Activated gamma-delta T cell treated with anti-CD3 and anti-CD28 coated beads, Interleukin-2, amount 50 U/mL, for 16 hours (primary cell): Measurements from ENCODE around the gene AURKB.

Experiments
- DNase-seq: peaks from one replicate; pipeline ENCODE4 v3.0.0-alpha.2; 2020; ENCODE audit warnings: low read depth

Gene AURKB

DNA sequence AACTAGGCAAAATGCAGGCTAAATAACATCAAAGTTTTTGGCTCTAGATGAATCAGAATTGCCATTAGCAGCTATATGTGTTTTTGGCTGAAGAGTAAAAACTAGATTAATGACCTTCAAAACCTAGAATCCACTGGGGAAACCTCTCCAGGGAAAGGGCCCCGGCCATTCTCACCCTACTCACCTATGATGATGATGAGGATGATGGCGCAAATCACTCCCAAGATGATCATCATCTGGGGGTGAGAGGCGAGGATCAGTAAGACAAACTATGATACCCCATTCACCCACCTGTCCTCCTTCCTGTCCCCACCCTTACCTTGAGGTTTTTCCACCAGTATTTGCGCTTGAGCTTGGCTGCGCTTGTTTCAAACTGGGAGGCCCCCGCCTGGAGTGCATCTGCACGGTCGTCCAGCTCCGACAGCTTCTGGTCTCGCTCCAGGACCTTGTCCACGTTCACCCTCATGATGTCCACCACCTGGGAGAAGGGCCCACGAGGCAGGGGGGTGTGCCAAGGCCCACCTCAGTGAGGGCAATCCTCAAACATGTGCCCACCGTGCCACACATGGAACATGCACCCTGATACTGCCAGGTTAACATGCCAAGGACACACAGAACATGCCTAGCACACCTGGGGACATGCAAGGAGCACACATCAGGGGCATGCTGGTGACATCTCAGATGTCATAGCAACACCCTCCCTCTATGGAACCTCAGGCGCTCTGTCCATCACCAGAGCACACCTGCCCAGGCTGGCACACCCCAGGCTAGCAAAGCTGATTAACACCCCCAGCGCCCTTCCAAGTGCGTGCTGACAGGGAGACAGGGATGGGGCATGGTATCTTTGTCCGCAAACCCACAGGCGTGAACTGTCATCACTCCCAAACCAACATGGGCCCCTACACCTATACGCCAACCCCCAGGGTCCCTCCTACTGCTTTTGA is 48.8 kb downstream of the AURKB start:
- DNase-seq: no peak

DNA sequence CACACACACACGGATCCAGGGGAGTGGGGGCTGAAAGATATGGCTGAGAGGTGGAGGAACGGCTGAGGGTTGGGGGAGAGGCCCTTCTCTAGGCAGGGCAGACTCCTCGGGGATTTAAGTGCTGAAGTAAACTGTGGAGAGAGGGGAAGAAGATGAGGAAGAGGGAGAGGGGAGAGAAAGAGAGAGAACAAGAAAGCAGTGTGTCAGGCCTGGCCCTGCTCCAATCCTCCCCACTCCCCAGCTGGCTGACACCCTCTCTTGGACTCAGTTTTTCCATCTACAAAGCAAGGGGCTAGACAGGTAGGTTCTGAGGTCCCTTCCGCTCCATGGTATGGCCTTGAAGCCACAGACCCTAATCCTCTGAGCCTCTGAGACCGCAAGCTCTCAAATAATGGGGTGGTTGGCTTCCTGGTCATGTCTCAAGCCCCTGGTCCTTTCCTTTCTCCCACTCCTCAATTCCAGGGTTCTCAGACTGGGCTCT is 49.6 kb downstream of the AURKB start:
- no peak for DNase-seq

DNA sequence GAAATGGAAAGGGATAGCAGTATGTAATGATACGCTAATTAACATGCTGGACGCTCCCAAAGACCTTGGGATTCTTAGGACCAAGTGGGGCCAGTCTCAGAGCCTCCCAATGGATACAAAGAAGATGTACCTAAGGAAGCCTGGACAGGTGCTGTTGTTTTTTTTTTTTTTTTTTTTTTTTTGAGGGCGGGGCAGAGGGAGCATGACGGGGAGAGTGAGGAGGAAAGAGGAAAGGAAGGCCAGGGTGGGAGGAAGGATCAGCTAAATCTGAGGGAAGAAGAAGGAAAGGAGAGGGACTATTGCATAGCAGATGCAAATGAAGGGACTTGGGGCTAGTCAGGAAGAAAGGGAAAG is 50.2 kb downstream of the AURKB start:
- DNase-seq: no peak

DNA sequence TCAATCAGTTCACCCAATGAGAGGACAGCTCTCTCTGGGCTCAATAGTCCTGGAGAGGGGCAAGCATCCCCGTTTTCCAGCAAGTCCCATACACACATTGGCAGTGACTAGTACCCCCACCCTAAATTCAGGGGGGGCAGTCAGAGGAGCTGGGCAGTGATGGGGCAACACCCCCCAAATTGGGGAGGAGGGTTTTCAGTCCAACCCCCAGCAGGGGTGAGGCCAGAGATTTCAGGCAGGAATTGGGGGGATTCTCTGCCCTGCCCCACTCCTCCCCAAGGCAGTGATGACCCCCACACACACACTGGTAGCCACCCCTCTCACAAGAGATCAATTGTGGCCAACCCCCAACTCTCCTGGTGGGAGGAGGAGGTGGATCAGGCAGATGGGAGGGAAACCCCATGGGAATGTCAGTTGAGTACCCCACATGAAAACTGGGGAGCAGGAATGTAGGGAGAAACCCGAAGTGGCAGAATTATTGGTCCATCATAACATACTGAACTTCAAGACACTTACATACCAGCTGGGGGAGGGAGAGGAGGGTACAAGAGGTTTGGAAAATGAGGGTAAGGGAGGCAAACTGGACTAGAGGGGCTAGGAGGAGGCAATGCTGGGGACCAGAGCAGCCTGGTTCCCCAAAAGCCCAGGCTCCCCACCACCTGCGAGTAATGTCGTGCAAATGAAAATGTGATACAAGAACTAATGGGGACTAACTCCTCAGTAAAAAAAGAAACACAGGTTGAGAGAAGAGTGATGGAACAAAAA is 50.7 kb downstream of the AURKB start:
- DNase-seq: no peak

DNA sequence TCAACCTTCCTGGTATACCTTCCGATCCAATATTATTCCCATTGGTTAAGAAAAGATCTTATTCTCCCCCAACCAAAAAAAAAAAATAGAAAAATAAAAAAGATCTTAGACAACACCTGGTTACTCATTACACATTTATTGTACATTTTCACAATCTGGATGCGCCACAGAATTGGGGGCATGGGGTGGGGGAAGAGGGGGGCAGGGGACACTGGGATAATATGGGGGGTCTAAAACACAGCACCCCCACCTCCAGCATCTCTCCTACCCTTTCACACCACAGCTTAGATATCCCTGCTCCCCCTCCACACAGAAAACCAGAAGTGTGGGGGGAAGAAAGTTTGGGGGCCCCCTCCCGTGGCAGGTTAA is 51.4 kb downstream of the AURKB start:
- no peak for DNase-seq

DNA sequence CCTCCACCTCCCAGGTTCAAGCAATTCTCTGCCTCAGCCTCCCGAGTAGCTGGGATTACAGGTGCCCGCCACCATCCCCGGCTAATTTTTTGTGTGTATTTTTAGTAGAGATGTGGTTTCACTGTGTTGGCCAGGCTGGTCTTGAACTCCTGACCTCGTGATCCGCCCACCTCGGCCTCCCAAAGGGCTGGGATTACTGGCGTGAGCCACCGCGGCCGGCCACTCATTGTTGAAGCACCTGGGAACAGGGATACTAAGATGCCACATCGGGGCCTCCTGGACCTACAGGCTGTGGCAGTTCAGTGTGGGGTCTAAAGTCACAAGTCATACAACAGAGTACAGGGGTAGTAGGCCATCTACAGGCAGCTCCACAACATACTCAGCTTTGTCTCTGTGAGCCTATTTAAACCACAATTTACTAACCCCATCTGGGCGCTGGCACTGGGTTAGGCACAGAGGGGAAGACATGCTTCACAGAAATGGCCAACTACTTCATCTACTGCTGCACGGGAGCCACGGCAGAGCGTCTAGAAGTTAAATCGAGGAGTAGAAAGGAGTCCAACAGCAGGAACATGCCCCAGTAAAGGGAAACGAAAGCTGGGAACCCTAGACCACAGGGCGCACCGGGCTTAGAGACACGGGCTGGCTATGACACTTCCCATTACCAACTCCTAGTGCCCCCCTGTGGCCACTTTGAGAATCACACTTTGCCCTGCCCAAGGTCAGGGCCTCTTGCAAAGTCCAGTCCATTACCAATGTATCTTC is 51.9 kb downstream of the AURKB start:
- DNase-seq: peak; percentile 86

DNA sequence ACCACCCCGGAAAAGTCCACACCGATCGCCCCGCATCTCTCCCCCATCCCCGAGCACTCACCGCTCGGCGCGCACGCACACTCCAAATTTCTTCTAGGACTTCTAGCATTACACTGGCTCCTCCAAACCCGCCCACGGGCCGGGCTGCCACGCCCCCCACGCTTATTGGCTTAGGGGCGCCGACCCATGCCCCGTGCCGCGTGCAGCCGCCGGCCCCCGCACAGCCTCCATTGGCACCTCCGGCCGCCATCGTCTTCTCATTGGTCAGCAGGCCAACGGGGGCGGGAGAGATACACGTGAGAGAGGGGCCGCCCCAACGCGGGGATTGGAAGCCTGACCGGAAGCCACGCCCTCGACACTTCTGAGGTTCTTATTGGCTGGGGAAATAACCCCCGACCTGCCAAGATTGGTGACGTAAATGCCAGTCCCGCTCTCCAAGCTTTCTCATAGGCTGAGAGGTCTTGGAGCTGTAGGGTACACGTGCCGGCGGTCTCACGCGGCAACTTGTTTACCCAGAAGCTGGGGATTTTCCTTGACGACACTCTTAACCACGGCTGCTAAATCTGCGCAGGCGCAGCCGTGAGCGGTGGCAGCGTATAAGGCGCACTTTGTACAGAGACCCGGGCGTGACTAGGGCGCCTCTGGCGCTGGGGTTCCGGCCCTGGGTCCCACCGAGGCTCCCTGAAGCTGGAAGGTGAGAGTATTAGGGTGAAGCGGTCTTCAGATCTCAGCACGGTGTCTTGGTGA is 54.0 kb downstream of the AURKB start:
- DNase-seq: peak; percentile 100

DNA sequence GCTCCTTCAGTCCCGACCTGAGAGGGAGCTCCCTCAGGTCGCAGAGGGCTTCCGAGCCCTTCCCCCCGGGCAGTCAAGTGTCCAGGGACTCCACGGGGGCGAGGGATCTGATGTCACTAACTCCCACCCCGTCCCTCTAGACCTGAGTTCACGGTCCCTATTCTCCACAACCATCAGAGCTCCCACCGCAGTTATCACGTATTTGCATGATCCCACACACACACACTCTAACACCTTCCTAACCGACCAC is 54.5 kb downstream of the AURKB start:
- no peak for DNase-seq

DNA sequence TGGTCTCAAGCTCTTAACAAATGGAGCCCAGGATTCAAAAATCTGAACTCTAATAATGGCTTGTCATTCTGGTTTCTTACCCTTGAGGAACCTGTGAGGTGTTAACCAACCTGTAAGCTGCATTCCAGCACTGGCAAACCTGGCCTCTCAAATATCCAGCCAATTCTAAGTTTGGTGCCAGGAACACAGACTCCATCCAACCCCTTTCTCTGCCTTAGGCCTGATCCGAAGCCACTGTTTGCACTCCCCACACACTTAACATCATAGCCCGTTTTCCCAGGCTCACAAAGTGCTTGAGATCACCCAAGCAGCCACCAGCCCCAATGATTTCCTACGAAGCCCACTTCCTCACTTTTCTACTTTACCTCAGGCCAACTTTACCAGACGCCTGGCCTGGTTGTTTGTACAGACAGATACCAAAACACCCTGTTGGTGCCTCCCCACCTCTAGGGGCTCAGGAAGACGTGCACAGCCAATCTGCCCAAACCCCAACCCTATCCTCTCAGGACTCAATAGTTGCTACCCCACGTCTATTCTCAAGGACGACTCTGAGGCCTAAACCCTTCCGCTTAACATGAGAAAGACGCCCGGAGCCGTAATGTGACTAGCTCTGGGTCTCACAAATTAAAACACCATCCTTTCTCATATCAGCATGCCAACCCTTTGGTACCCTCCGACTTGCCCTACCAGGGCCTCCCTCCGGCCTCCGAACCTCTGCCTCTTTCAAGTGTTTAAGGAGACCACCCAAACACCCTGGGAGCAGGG is 55.0 kb downstream of the AURKB start:
- no peak for DNase-seq
